ENCODE measurements around the gene RPH3AL. TPM values are rescaled to one million over a fixed set of nuclear protein-coding genes. Genes with fewer than 3 reads are reported as not detected.

The RPH3AL gene
- total and polyA plus RNA-seq, 2 experiments from 2014 or later, result 13.8 to 39.0 TPM

GRCh38 chr17:162689-163088 is 189.9 kb downstream of the RPH3AL start:
- no peak for DNase-seq (ENCODE audit: low read depth in 1 of 2, low spot score in 1 of 2)
- H3K9me3 ChIP-seq (ENCODE audit: low read depth), result no peaks in the 10 kb centered on the region
- no peak for TF ChIP-seq CTCF (IDR thresholded peaks at IDR 0.05; ENCODE audit: low read depth, low read length)
- no peaks in the 10 kb centered on the region for H3K36me3 ChIP-seq
- no peaks in the 10 kb centered on the region for H3K4me1 ChIP-seq (ENCODE audit: low read depth)
- H3K27ac ChIP-seq, result no peak overlapping the region
- H3K4me3 ChIP-seq, result no peak overlapping the region
- no peaks in the 10 kb centered on the region for H3K27me3 ChIP-seq

Other genes with a start within 250 kb of the RPH3AL start
- not detected in 2 replicates for gene SCGB1C2, start 215.2 kb downstream of the RPH3AL start, total RNA-seq
- not detected in 2 replicates for gene SCGB1C2, start 215.2 kb downstream of the RPH3AL start, polyA plus RNA-seq
- 0.35 and 1.6 TPM in 2 replicates for gene DOC2B, start 171.2 kb downstream of the RPH3AL start, total RNA-seq
- 0.21 and 0.85 TPM in 2 replicates for gene DOC2B, start 171.2 kb downstream of the RPH3AL start, polyA plus RNA-seq
- 2.1 and 2.4 TPM in 2 replicates for gene RFLNB, start 93.1 kb upstream of the RPH3AL start, total RNA-seq
- gene RFLNB, start 93.1 kb upstream of the RPH3AL start, polyA plus RNA-seq, result 1.8 and 2.0 TPM in 2 replicates